ENCODE data around the gene COL23A1. TPM values are rescaled to one million over a fixed set of nuclear protein-coding genes. Genes with fewer than 3 reads are reported as not detected.
"Not testable (repeated sequence)": the region's sequence is repeated elsewhere in the genome, so short reads cannot be mapped to it uniquely, and the experiment has no call there.

Gene COL23A1
- total RNA-seq, 1 experiment from 2014 or later, result not detected

DNA sequence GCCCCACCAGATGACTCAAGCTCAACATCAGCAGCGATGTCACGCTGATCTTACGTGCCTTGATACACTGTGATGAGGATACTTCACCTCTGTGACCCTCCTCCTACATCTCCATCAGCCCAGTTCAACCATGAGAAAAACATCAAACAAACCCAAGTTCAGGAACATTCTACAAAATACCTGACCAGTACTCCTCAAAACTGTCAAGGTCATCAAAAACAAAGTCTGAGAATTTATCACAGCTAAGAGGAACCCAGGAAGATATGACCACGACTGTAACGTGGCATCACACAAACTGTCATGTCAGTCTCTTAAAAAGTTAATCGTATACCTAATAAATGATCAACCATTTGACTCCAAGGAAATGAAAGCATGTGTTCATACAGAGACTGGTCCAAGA lies 90.8 kb downstream of the COL23A1 start:
- no peak for DNase-seq (ENCODE audit: low read depth, low spot score)
- in situ Hi-C loops (cut with HindIII; ENCODE audit: low pct_unique_long_range_greater_than_20kb, low sequenced_read_pairs), result no loop called here

GRCh38 chr5:178496642-178497041 lies 93.6 kb downstream of the COL23A1 start:
- in situ Hi-C loops (cut with HindIII; ENCODE audit: low pct_unique_long_range_greater_than_20kb, low sequenced_read_pairs), result no loop called here
- no peak for DNase-seq (ENCODE audit: low read depth, low spot score)

DNA sequence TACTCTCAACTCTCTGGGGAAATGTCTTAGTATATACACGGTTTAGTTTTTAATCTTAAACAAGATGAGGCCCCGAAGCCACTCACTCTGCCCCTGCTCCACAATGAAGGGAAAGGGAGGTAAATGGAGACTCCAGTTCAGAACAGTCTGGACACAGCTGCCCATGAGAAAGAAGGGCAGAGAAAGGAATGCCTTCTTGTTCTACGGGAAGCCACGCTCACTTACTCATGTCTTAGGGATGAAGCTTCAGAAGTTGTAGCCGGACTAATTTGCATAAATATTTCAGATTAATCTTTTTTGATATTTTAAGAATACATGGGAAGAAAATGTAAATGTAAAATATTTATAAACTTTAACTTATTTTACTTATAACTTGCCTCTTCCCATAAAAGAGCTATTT lies 94.0 kb downstream of the COL23A1 start:
- in situ Hi-C loops (cut with HindIII; ENCODE audit: low pct_unique_long_range_greater_than_20kb, low sequenced_read_pairs), result no loop called here
- DNase-seq (ENCODE audit: low read depth, low spot score), result no peak

DNA sequence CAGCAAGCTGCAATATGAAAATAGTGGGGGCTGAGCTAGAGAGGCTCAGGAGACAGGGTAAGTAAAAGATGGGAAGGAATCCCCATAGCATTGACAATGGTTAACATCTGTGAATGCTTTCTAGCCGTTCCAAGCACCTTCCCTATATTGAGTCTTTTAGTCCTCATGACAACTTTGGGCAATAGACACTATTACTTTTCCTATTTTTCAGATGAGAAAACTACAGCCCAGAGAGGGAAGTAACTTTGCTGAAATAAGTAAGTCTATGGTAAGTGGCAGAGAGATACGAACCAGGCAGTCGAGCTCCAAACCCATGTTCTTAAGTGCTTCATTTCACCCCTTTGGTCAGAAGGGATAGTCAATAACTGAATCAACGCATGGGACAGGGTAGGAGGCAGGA lies 94.5 kb downstream of the COL23A1 start:
- in situ Hi-C loops (cut with HindIII; ENCODE audit: low pct_unique_long_range_greater_than_20kb, low sequenced_read_pairs), result no loop called here
- DNase-seq (ENCODE audit: low read depth, low spot score), result no peak

- in situ Hi-C loops (cut with HindIII; ENCODE audit: low pct_unique_long_range_greater_than_20kb, low sequenced_read_pairs), result no loop called here
- DNase-seq (ENCODE audit: low read depth, low spot score), result no peak
Measured at GRCh38 chr5:178492278-178492677, 97.9 kb downstream of the COL23A1 start.

DNA sequence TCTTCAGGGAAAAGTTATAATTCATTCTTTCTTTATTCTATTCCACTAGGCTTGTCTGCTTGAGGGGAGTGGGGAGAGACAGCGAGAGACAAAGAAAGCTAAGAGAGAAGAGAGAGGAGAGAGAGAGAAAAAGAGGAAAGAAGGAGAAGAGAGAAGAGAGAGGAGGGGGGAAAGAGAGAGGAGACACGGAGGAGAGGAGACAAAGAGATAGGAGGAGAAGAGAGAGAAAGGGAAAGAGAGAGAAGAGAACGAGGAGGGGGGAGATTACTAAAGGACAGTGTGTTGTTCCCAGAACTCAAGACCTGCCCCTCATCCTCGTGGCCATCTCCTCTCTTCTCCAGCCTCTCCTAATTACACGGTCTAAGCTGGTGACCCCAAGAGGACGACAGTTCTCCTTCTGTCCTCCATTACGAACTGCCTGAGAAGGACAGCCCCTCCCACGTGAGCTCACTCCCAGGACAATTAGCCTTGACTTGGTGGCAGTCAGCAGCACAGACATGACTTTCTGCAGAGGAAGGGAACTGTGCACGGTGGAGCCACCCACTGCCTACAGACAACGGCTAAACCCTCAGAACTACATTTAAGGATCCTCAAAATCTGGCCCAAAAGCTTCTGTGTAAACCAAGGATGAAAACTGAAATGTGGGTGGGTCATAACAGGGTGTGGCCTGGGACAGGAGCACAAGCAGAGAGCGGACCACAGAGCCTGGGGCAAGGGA lies 99.1 kb downstream of the COL23A1 start:
- no peak for DNase-seq (ENCODE audit: low read depth, low spot score)
- in situ Hi-C loops (cut with HindIII; ENCODE audit: low pct_unique_long_range_greater_than_20kb, low sequenced_read_pairs), result no loop called here

DNA sequence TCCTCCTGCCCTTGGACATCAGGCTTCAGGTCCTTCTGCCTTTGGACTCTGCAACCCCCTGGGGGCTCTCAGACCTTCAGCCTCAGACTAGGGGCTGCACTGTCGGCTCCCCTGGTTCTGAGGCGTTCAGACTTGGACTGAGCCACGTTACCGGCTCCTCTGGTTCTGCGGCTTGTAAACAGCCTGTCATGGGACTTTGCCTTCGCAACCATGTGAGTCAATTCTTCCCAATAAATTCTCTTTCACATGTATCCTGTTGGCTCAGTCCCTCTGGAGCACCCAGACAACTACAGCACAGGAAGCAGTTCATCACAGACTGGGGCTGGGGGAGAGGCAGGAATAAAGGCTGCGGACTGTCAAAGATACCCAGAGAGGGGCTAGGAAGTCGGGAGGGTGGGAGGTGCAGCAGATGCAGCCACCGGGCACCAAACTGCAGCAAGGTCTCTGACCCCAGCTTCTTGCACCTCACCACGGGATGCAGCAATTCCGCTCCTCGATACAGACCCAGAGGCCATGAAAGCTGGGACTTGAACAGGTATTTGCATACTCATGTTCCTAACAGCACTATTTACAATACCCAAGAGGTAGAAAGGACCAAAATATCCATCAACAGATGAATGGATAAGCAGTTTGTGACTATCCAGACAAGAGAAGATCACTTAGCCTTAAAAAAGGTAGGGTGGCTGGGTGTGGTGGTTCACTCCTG lies 100.8 kb downstream of the COL23A1 start:
- no peak for DNase-seq (ENCODE audit: low read depth, low spot score)
- in situ Hi-C loops (cut with HindIII; ENCODE audit: low pct_unique_long_range_greater_than_20kb, low sequenced_read_pairs), result no loop called here

GRCh38 chr5:178488696-178489095 lies 101.5 kb downstream of the COL23A1 start:
- in situ Hi-C loops (cut with HindIII; ENCODE audit: low pct_unique_long_range_greater_than_20kb, low sequenced_read_pairs), result no loop called here

GRCh38 chr5:178487911-178488600 lies 102.1 kb downstream of the COL23A1 start:
- DNase-seq (ENCODE audit: low read depth, low spot score), result no peak

More at GRCh38 chr5:178488696-178489095, 101.5 kb downstream of the COL23A1 start:
- no peak for DNase-seq (ENCODE audit: low read depth, low spot score)

DNA sequence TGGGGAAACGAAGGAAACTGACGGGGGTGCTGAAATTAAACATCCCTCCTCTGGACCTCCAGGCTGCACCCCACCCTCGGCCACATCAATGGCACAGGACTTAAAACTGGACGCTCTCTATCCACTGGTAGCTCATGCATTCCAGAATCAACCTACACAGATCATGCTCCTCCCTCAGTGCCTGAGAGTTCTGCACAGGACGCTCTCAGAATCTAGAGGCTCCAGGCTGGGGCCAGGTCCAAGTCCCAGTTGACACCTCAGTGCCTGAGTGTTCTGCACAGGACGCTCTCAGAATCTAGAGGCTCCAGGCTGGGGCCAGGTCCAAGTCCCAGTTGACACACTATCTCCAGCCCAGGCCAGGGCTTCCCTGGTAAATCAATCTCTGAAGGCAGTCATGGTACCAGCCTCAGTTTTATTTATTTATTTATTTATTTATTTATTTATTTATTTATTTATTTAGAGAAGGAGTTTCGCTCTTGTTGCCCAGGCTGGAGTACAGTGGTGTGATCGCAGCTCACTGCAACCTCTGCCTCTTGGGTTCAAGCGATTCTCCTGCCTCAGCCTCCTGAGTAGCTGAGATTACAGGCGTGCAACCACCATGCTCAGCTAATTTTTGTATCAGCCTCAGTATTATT lies 103.2 kb downstream of the COL23A1 start:
- in situ Hi-C loops (cut with HindIII; ENCODE audit: low pct_unique_long_range_greater_than_20kb, low sequenced_read_pairs), result not testable (repeated sequence)

More at GRCh38 chr5:178487911-178488600, 102.1 kb downstream of the COL23A1 start:
- in situ Hi-C loops (cut with HindIII; ENCODE audit: low pct_unique_long_range_greater_than_20kb, low sequenced_read_pairs), result no loop called here

GRCh38 chr5:178486239-178486641 lies 104.0 kb downstream of the COL23A1 start:
- in situ Hi-C loops (cut with HindIII; ENCODE audit: low pct_unique_long_range_greater_than_20kb, low sequenced_read_pairs), result no loop called here
- no peak for DNase-seq (ENCODE audit: low read depth, low spot score)

More for the DNA sequence above, 103.2 kb downstream of the COL23A1 start:
- not testable (repeated sequence) for DNase-seq (ENCODE audit: low read depth, low spot score)

DNA sequence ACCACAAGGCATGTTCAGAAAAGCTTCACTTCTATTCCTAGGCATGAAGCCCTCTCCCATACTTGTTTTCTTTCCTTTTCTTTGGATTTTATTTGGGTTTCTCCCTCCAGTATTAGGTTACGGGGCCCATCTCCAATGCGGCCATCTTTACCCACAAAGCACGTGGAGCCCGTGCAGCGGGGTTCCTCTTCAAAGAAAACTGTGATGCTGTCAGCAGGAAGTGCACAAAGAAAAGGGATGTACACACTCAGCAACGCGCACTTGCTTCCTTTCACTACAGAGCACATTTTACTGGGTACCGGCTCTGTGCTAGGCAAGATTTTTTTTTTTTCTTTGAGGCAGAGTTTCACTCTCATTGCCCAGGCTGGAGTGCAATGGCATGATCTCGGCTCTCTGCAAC lies 106.6 kb downstream of the COL23A1 start:
- no peak for DNase-seq (ENCODE audit: low read depth, low spot score)

DNA sequence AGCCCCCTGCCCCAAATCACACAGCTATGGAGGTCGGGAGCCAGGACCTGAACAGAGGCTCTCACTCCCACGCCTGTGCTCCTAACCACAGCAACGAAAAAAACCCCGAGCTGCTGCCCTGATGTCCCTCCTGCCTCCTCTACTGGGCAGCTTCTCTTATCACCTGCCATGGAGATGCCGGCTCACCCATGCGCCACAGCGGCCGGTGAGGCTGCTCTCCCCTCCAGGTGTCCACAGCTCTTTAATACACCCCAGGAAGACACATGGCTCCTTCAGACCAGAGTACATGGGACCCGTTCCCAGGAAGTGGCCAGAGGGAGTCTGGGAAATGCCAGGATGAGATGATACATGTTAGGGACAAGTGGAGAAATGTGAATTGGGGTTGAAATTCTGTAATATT lies 110.9 kb downstream of the COL23A1 start:
- in situ Hi-C loops (cut with HindIII; ENCODE audit: low pct_unique_long_range_greater_than_20kb, low sequenced_read_pairs), result no loop called here
- no peak for DNase-seq (ENCODE audit: low read depth, low spot score)

More for the DNA sequence above, 106.6 kb downstream of the COL23A1 start:
- in situ Hi-C loops (cut with HindIII; ENCODE audit: low pct_unique_long_range_greater_than_20kb, low sequenced_read_pairs), result no loop called here

DNA sequence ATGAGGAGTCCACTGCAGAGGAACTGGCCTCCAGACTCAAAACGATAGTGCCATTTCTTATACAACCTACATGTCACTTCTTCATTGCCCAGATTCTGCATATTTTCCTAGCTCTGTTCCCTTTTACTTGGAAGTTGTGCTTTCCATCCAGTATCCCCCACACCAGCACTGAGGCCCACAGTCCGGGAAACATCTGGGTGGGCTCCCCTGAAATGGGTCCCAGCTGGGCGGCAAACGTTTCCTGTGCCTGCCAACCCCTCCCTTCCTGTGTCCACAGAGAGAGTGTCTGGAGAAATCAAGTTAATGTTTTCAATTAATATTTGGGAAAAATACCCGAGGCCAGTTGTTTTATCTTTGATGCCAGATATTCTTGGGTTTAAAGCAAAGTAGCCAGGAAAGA lies 111.8 kb downstream of the COL23A1 start:
- DNase-seq (ENCODE audit: low read depth, low spot score), result no peak
- in situ Hi-C loops (cut with HindIII; ENCODE audit: low pct_unique_long_range_greater_than_20kb, low sequenced_read_pairs), result no loop called here

GRCh38 chr5:178477802-178478201 lies 112.4 kb downstream of the COL23A1 start:
- in situ Hi-C loops (cut with HindIII; ENCODE audit: low pct_unique_long_range_greater_than_20kb, low sequenced_read_pairs), result no loop called here

GRCh38 chr5:178476972-178477754 lies 113.0 kb downstream of the COL23A1 start:
- in situ Hi-C loops (cut with HindIII; ENCODE audit: low pct_unique_long_range_greater_than_20kb, low sequenced_read_pairs), result no loop called here
- no peak for DNase-seq (ENCODE audit: low read depth, low spot score)

More at GRCh38 chr5:178477802-178478201, 112.4 kb downstream of the COL23A1 start:
- DNase-seq (ENCODE audit: low read depth, low spot score), result no peak

GRCh38 chr5:178476531-178476930 lies 113.7 kb downstream of the COL23A1 start:
- DNase-seq (ENCODE audit: low read depth, low spot score), result no peak
- in situ Hi-C loops (cut with HindIII; ENCODE audit: low pct_unique_long_range_greater_than_20kb, low sequenced_read_pairs), result no loop called here
